GM21529 (cell line): Measurements from ENCODE around the gene SLC38A4.
"Not testable (repeated sequence)": the region's sequence is repeated elsewhere in the genome, so short reads cannot be mapped to it uniquely, and the experiment has no call there.

Experiments used
- ATAC-seq: cut with Tn5 transposase; IDR thresholded peaks from one replicate; pipeline ENCODE4 v1.9.1; 2021; ENCODE audit not compliant: unreplicated experiment

Gene SLC38A4

GRCh38 chr12:46825591-46826414 is at the start of gene SLC38A4:
Gene SLC38A4, minus strand, starts transcription at chr12:46825997. Its CDS starts 32,926 bp downstream, at chr12:46793071.
- ATAC-seq, result no peak

- no peak for ATAC-seq
Observed at GRCh38 chr12:46875095-46875494, 49.3 kb upstream of the SLC38A4 start.

GRCh38 chr12:46874642-46875041 is 48.8 kb upstream of the SLC38A4 start:
- ATAC-seq, result no peak

- no peak for ATAC-seq
Observed at GRCh38 chr12:46872135-46872534, 46.3 kb upstream of the SLC38A4 start.

- ATAC-seq, result no peak
Observed at GRCh38 chr12:46865311-46865710, 39.5 kb upstream of the SLC38A4 start.

- ATAC-seq, result no peak
Observed at GRCh38 chr12:46858368-46858767, 32.6 kb upstream of the SLC38A4 start.

- ATAC-seq, result no peak
Observed at GRCh38 chr12:46857486-46857885, 31.7 kb upstream of the SLC38A4 start.

- ATAC-seq, result no peak
Observed at GRCh38 chr12:46855760-46856159, 30.0 kb upstream of the SLC38A4 start.

- not testable (repeated sequence) for ATAC-seq
Observed at GRCh38 chr12:46854188-46854587, 28.4 kb upstream of the SLC38A4 start.

- ATAC-seq, result not testable (repeated sequence)
Observed at GRCh38 chr12:46848792-46849191, 23.0 kb upstream of the SLC38A4 start.

GRCh38 chr12:46847001-46847400 is 21.2 kb upstream of the SLC38A4 start:
- no peak for ATAC-seq

GRCh38 chr12:46843811-46844210 is 18.0 kb upstream of the SLC38A4 start:
- no peak for ATAC-seq

GRCh38 chr12:46841891-46842290 is 16.1 kb upstream of the SLC38A4 start:
- ATAC-seq, result no peak

- ATAC-seq, result no peak
Observed at GRCh38 chr12:46839964-46840363, 14.2 kb upstream of the SLC38A4 start.

- ATAC-seq, result no peak
Observed at GRCh38 chr12:46839232-46839631, 13.4 kb upstream of the SLC38A4 start.

GRCh38 chr12:46835785-46836184 is 10.0 kb upstream of the SLC38A4 start:
- no peak for ATAC-seq

- no peak for ATAC-seq
Observed at GRCh38 chr12:46832130-46832704, 6.4 kb upstream of the SLC38A4 start.

- no peak for ATAC-seq
Observed at GRCh38 chr12:46831335-46832129, 5.7 kb upstream of the SLC38A4 start.

GRCh38 chr12:46830731-46831334 is 5.0 kb upstream of the SLC38A4 start:
- no peak for ATAC-seq

GRCh38 chr12:46824709-46825108 is 1.1 kb downstream of the SLC38A4 start:
- ATAC-seq, result no peak

GRCh38 chr12:46818642-46819041 is 7.2 kb downstream of the SLC38A4 start:
- ATAC-seq, result no peak
